Fibroblast of skin of right quadriceps (primary cell): ENCODE results near the gene VOPP1.

Source experiments
- DNase-seq: peaks from one replicate; pipeline ENCODE4 v3.0.0-alpha.2; 2013

The VOPP1 gene

DNA sequence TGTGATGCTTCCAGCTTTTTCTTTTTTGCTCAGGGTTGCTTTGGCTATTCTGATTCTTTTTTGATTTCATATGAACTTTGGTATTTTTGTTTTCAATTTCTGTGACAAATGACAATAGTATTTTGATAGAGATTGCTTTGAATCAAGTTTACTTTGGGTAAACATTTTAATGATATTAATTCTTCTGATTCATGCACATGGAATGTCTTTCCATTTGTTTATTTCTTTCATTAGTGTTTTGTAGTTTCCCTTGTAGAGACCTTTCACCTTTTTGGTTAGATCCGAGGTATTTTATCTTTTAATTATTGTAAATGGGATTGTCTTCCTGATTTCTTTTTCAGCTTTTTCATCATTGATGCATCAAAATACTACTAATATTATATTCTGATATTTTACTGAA lies 114.0 kb downstream of the VOPP1 start:
- DNase-seq, result no peak

DNA sequence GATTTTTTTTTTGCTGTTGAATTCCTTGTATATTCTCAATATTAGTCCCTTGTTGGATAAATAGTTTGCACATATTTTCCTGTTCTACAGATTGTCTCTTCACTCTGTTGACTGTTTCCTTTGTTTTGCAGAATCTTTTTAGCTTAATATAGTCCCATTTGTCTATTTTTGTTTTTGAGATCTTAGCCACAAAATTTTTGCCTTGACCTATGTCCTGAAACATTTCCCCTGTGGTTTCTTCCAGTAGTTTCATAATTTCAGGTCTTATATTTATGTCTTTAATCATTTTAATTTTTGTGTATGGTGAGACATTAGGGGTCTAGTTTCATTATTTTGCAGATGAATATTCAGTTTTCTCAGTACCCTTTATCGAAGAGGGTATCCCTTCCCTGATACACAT lies 114.5 kb downstream of the VOPP1 start:
- DNase-seq, result no peak

DNA sequence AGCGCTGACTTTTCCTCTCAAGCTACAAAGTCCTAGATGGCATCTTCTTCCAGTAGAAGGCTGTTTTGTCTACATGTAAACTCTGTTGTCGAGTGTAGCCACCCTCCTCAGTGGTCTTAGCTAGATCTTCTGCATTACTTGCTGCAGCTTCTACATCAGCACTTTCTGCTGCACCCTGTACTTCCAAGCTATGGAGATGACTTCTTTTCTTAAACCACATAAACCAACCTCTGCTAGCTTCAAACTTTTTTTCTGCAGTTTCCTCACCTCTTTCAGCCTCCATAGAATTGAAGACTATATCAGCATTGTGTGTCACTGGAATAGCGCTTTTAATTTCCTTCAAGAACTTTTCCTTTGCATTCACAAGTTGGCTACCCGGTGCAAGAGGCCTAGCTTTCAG lies 119.3 kb downstream of the VOPP1 start:
- no peak for DNase-seq

DNA sequence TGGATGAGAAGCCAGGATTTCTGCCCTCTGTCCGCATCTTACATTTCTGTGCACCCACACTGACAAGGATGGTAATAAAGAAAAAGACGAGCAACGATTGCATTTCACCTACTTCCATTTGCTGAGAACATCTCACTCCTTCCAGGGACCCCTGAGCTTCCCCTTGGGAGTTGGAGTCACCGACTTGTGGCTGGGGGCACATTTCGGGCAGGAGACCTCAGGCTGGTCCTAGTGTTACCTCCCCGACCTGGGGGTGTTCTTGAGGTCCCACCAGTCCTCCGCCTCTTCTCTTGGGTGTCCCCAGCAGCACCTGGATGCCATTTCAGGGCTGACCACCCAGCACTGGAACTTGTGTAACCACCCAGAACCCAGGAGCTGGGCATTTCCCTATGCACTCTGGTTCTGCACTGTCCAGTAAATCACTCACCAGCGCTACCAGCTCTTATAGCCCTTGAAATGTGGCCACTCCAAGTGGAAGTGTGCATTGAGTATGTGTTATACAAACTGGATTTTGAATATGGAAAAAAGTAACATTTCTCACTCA lies 122.2 kb downstream of the VOPP1 start:
- no peak for DNase-seq

DNA sequence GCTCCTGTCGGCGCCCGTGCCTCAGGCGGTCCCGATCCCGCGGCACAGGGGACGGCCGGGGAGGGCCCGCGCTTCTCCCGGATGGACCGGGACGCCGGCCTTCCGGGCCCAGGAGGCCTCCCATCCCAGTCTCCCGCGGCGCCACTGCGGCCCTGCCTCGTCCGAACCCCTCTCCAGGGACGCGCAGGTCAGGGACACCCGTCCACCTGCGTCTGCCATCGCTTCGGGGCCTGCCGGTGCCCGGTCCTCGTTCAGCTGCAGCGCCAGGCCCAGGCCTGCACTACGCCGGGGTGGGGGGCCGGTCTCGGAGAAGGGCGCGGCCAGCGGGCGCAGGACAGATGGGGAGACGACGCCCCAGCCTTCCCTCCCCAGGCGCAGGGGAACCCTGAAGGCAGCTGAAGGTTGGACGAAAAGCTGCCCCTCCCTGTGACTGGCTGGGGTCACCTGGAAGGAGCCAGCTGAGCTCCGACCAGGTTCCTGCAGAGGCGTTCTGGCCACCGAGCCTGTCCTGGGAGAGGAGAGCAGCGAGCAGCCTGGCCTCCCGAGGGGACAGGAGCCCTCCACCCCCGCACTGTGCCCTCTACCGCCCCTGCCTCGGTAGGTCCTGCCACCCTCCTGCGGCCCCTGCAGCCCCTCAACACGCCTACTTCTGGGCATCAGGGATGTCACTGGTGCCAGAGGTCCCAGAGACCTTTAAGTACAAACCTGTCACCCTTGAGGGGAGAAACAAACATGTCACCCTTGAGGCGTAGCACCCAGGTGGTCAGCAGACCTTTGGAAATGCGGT lies 122.9 kb downstream of the VOPP1 start:
- DNase-seq, result no peak

DNA sequence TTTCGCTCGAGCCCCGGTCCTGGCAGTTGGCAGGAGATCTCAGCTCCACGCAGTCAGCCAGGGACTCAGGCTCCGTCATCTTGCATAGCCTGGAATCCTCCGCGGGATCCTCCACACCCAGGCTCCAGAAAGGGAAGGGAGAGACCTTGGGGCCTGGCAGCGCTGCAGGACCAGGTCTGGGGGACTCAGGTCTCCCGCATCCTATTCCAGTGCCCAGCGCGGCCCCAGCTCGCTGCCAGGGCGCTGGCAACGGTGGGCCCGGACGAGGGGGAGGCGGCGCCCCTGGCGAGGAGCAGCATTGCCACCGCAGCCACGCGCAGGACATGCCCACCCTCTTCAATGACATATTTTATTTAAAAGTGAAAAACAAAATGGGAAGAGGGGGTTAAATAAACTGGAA lies 123.8 kb downstream of the VOPP1 start:
- DNase-seq, result no peak

DNA sequence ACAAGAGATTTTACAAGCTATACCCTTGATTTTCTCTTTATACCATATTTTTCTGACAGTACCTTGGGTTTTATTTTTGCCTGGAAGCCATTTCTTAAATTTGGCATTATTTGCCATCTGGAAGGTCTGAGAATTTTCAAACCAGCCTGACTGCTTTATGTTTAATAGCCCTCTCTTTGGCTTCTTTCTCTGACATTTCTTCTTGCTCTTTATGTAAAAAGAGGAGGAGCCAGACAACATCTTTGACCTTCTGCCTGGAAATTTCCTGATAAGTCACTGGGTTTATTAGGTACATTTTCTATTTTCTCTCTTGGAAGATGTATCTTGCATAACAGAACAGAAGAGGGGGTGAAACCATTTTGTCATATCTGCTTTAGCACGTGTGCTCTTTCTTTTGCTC lies 127.5 kb downstream of the VOPP1 start:
- no peak for DNase-seq

DNA sequence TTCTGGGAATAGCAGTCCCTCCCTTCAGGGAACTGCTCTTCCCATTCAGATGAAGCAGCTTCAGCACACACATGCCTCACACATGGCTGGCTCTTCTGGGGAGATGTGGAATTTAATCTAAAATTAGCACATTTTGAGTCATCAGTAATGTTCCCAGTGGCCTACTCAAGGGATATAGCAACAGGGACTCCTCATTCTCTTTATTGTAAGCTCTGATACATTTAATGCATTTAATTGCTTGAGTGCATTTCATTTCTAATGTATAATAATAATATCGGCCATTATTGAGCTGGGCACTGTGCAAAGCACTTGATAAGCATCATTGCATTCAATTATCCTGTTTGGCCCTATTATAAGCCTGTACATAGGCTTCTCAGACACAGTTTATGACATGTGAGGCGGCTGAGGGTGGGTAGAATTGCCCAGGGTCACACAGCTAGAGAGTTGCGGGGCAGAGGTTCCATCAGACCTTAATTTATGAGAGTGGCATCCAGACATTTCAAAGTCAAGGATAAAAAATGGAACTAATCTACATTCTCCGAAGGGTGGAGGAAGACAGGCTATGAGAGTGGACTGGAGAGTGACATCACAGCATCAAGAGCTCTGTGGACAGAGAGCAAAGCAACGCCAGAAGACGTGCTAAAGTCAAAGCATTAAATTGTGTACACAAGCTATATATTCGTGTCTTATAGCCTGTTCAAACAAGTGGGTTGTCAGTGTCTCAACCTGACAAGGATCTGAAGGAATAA lies 130.4 kb downstream of the VOPP1 start:
- peak; percentile 89 for DNase-seq

DNA sequence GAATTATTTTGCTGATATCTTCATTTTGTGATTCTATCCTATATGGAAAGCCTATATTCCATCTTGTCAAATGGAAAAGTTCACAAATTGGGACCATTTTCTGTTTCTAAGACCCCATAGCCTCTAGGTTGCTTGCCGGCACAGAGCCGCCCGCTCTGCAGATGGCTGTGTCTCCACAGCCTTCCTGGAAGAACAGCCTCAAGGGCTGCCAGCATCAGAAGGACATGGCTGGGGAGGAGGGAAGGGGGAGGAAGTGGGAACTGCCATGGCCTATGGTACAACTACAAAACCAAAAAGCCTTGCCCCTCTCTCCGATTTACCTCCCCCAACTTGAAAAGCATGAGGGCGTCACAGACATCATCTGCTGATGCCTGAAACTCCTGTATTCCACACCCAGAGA lies 131.3 kb downstream of the VOPP1 start:
- no peak for DNase-seq

DNA sequence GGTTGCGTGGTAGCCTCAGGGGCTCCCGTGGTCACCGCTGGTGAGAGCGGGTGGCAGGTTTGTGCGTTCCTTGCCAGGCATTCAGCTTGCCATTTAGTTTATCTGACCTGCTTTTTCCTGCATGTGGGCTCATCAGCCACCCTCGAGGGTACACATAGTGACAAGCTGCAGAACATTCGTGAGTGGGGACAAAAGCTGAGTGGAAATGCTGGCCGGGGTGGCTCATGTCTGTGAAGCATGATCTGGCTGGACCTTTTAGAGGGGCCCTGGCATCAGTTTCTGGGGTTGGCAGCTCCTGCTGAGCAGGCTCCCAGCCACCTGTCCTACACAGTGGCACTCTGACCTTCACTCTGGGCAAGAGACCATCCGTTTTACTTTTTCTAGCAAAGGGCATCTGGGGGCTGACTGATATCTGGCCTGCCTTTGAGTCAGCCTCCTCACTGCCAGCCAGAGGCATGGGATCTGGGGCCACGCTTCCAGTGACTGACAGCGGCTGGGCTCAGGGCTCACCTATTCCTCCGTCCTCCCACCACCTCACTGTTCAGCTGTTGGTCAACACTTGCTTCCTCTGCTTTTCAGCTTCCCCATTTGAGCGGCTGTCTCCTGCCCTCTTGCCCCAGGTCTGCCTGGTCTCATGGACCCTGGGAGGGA lies 132.1 kb downstream of the VOPP1 start:
- no peak for DNase-seq

DNA sequence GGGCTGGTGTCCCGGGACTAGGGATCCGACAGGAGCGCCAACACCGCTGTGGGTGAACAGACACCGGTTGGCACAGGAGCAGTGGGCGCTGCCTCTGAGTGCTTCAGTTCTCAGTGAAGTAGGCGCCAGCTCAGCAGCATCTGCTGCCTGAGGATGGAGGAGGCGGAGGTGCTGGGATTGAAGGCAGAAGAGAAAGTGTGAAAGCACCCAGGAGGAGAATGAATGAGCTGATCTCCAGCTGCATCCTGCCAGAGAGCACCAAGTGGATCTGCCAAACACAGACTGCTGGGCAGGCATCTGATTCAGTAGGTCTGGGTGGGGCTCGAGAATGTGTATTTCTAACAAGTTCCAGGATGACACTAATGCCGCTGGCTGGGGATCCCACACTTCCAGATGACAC lies 132.7 kb downstream of the VOPP1 start:
- no peak for DNase-seq

DNA sequence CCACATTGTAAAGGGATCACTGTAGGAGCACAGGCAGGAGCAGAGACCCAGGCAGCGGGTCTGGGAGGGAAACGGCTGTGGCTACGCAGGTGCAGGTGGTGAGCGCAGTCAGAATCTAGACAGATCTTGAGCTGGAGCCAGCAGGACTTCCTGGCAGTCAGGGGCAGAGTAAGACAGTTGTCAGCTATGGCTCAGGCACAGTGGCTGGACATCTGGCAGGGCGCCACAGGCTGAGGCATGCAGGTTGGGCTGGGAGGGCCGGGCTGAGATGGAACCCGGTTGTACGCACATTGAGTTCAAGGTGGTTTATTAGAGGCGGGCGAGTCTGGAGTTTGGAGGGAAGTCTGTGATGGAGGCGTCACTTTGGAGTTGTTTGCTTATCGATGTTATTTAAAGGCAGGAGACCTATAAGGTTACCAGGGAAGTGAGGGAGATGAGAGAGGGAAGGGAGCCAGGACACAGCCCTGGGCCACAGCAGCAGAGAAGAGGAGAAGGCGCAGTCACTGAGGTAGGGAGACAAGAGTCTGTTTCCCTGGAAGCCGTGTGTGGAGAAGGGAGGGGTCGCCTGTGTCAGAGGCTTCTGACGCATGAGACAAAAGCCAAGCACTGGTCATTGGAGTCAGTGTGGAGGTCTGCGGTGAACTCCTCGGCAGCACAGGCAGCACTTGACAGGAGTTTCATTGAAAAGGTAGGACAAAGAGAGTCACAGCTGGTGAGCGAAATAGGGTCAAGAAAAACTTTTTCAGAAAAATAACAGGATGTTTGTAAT lies 133.4 kb downstream of the VOPP1 start:
- no peak for DNase-seq

DNA sequence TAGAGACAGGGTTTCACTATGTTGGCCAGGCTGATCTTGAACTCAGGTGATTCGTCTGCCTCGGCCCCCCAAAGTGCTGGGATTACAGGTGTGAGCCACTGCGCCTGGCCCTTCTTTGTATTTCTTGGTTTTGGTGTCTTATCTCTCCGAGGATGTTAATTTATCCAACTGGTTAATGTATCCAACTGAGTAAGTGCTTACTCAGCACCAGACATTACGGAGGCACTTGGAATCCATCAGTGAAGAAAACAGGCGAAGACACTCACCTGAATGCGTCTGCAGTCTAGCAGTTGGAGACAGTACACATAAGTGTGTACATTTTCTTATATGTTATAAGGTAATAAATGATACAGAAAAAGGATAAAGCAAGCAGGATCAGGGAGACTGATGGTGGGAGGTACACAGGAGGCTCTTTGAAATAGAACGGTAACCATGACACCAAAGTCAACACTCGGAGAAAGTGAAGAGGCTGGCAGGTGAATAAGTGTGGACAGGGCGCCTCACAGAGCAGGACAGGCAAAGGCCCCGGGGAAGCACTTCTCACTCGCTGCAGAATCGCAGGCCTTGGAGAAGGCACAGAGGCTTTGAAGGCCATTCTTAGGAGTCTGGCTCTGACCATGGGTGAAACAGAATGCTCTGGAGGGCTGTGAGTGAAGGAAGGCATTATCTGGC lies 134.1 kb downstream of the VOPP1 start:
- no peak for DNase-seq

DNA sequence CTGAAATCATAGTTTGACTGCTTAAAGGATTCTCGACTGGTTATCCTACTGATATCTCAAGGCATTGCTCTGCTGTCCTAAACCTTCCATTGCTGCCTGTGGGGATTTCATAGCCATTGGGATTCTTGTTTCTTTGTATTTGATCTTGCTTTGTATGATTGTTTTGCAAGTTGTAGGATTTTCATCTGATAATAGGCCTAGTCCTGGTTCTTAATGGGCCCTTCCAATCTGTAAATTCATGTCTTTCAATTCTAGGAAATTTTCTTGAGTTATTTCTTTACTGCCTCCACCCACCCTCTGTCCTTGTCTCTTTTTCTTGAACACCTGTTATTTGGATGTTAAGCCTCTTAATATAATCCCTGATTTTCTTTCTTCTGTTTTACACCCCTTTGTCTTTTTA lies 134.9 kb downstream of the VOPP1 start:
- DNase-seq, result no peak

DNA sequence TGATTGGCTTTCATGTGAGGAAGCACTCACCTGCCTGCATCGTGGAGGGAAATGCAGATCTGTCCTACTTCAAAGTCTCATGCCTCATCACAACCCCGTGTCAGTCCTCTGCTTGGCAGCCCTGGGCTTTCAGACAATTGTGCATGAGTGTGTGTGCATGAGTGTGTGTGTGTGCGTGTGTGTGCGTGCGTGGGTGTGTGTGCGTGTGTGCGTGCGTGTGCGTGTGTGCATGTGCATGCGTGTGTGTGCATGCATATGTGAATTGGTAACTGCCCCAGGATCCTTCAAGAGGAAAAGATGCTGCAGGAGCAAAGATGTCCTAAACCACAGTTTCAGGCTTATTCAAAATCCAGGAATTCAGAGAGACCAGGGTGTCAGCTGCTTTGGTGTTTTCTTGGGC lies 135.8 kb downstream of the VOPP1 start:
- no peak for DNase-seq

DNA sequence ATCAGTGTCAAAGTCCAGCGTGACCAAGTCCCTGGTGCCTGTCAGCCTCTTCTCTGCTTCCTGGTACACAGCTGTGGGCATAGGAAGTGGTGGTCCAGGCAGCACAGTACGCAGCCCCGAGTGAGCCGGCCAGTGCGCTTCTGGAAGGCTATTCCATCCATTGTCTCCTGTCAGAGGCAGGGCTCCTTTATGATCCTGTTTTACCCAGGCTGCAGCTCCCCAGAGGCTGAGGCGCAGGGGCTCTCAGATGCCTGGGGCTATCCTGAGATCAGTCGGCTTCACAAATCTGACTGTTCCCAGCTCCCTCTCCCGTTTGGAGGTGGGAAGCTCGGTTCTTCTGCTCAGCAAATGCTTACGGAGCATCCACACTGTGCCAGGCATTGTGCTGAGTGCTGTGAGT lies 136.8 kb downstream of the VOPP1 start:
- no peak for DNase-seq

DNA sequence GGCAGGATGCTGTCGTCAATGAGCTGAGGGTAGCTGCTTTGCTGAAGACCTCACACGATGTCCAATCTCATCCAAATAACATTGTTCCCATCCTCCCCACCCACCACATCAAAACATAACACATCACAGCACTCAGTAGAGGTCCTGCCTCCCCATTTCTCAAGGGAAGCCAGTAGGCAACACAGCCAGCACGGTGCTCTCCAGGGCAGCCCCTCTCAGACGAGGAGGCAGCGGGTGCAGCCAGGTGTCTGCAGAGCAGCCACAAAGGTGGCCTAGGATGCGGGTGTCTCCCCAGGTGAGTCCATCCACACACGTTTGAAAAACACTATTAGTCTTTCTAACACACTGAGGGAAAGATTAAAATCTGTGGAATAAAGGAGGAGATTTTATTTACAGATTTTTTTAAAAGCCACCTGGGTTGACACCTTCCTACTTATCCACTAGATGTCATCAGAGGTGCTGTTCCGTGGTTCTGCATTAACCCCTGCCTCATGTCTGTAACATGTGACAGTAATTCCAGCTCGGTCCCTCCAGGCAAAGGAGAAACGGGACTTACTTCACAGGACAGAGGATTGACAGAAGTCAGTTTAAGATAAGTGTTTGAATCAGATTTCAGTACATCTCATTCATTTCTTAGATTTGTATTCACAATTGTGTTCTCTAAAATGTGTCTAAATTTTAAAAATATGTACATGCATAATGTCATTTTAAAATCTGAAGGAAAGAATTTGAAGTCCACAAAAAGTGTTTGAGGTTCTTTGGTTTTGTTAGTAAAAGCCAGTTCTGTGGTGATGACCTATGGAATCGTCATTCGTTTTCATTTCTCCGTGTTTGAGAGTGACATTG lies 139.1 kb downstream of the VOPP1 start:
- DNase-seq, result peak; percentile 54

DNA sequence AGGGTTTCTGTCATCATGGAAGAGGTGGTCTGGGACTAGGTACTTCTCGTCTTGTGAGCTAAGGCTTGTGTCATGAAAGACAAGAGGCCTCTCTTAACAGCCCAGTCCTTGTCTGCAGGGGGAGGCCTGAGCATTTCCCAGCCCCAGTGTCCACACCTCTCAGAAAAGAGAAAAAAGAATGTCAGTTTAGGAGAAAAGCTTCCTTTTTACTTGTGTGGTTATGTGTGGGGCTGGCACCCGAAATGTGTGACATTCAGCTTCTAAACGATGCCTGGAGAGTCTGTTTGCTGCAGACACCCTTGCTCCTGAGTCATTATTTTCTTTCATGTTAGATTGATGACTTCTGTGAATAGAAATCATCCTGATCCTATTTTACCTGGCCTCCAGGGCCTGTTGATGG lies 139.8 kb downstream of the VOPP1 start:
- DNase-seq, result no peak

DNA sequence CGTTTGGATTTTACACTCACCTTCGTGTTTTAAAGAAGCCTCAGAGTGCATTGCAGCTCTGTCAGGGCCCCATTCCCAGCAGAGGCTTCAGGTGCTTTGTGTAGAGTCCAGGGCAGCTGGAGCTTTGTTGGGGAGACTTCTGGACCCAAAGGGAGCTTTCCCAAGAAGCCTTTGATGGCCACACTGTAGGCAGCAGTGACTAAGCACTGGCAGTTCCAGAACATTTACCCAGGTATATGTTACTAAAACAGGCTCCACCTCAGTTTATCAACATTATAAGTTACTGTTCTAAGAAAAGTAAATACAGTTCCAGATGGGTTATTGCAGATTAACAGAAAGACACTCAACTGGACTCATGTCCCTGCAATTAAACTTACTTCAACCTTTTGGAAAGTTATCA lies 140.4 kb downstream of the VOPP1 start:
- DNase-seq, result no peak

DNA sequence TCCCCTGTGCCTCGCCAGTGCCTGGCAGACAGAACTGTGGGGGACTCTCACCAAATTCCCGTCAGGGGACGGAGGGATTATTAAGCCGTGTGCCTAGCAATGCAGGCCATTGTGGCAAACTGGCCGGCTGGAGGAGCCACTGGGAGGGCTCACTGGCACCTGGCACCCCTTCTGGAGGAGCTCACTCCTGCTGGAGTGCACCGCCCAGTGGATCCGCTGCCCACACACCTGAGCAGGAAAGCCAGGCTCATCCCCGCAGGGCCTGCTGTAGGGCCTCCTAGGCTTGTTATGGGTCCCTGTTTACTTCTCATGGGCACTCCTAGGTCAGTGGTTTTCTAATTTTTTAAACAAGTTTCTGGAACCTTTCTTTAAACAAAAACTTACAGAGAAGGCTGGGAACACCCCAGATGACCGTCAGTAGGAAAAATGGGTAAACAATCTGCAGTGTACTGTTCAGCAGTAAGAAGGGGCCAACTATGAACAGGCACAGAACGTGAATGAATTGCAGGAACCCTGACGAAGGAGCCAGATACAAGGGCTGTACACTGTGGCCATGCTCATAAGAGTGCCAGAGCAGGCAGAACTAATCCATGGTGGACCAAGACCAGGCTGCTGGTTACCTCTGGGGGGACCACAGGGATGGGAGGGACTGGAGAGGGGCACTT lies 142.3 kb downstream of the VOPP1 start:
- DNase-seq, result no peak

DNA sequence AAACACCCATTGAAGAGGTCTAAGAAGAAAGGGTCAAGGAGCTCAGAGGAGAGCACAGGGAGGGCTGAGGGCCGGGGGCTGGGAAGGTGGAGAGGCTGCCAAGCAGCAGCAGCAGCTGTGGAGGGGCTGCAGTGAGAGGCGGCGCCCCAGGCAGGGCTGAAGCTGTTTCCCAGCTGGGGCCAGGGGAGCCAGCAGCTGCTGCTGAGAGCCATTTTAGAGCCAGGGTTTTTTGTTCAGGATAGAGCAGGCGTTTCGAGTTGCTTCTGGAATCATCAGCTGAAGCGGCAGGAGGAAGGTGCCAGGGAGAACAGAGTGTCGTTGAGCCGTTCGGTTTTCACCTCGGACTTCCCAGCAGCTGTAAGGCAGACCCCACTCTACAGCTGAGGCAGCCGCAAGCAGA lies 144.5 kb downstream of the VOPP1 start:
- DNase-seq, result no peak
